Stimulated activated CD8-positive, alpha-beta memory T cell treated with anti-CD3 and anti-CD28 coated beads, Interleukin-12 subunit alpha, Interleukin-12 subunit beta, amount 100 ng/mL, for 4 hours (primary cell): Measurements from ENCODE around the gene OXNAD1.
A peak's percentile ranks its signal among the peaks of the same experiment; 100 is the strongest.

Experiments used
- DNase-seq: peaks from one replicate; pipeline ENCODE4 v3.0.0-alpha.2; 2020; ENCODE audit warnings: low read depth

OXNAD1 gene

GRCh38 chr3:16247282-16248061, 17.5 kb upstream of the OXNAD1 start:
- DNase-seq: peak; percentile 36

GRCh38 chr3:16248556-16248955, 16.5 kb upstream of the OXNAD1 start:
- DNase-seq: no peak

- no peak for DNase-seq
Observed at GRCh38 chr3:16249336-16249735, 15.7 kb upstream of the OXNAD1 start.

GRCh38 chr3:16249886-16250285, 15.1 kb upstream of the OXNAD1 start:
- no peak for DNase-seq

GRCh38 chr3:16251316-16252085, 13.5 kb upstream of the OXNAD1 start:
- DNase-seq: no peak

- DNase-seq: no peak
Observed at GRCh38 chr3:16252243-16252978, 12.6 kb upstream of the OXNAD1 start.

GRCh38 chr3:16252988-16253387, 12.0 kb upstream of the OXNAD1 start:
- no peak for DNase-seq

- no peak for DNase-seq
Observed at GRCh38 chr3:16253601-16254000, 11.4 kb upstream of the OXNAD1 start.

GRCh38 chr3:16254916-16255315, 10.1 kb upstream of the OXNAD1 start:
- DNase-seq: no peak

GRCh38 chr3:16255326-16255725, 9.7 kb upstream of the OXNAD1 start:
- no peak for DNase-seq

GRCh38 chr3:16255726-16256125, 9.3 kb upstream of the OXNAD1 start:
- no peak for DNase-seq

GRCh38 chr3:16257309-16257708, 7.7 kb upstream of the OXNAD1 start:
- no peak for DNase-seq

GRCh38 chr3:16258177-16258576, 6.8 kb upstream of the OXNAD1 start:
- no peak for DNase-seq

GRCh38 chr3:16258866-16259265, 6.1 kb upstream of the OXNAD1 start:
- no peak for DNase-seq

- DNase-seq: no peak
Observed at GRCh38 chr3:16260046-16260445, 5.0 kb upstream of the OXNAD1 start.

- DNase-seq: no peak
Observed at GRCh38 chr3:16262174-16262573, 2.8 kb upstream of the OXNAD1 start.

GRCh38 chr3:16264174-16264707, 771 bp upstream of the OXNAD1 start:
- DNase-seq: no peak

GRCh38 chr3:16265455-16265786, 409 bp downstream of the OXNAD1 start:
- no peak for DNase-seq

- no peak for DNase-seq
Observed at GRCh38 chr3:16266714-16267113, 1.7 kb downstream of the OXNAD1 start.

- DNase-seq: no peak
Observed at GRCh38 chr3:16270855-16271254, 5.8 kb downstream of the OXNAD1 start.

- no peak for DNase-seq
Observed at GRCh38 chr3:16272588-16272987, 7.6 kb downstream of the OXNAD1 start.

GRCh38 chr3:16273867-16274266, 8.9 kb downstream of the OXNAD1 start:
- DNase-seq: no peak

- DNase-seq: no peak
Observed at GRCh38 chr3:16277471-16277870, 12.5 kb downstream of the OXNAD1 start.
